Esophagus muscularis mucosa (tissue), 4 donors: ENCODE results near the gene DDIT3.

Experiments used
- CTCF ChIP-seq, 3 experiments: fragments of 200-600 bp in 2 of 3; fragments of 450-650 bp in 1 of 3; sonication (generic) in 2 of 3; IDR thresholded peaks; one replicate each; pipeline ENCODE4 v1.5.1; 2017 to 2019; ENCODE audit warnings: antibody characterized with exemption in 3 of 3, mild to moderate bottlenecking in 2 of 3, moderate library complexity in 1 of 3
- EP300 ChIP-seq: sonication (generic); formaldehyde crosslinking; IDR thresholded peaks from one replicate; pipeline ENCODE4 v1.6.1; 2017; ENCODE audit warnings: antibody characterized with exemption
- POLR2A ChIP-seq: fragments of 450-650 bp; IDR thresholded peaks from one replicate; pipeline ENCODE4 v1.6.1; 2017; ENCODE audit warnings: antibody characterized with exemption, moderate library complexity, mild to moderate bottlenecking, low read depth
- POLR2AphosphoS5 ChIP-seq, 2 donors: sonication (generic); formaldehyde crosslinking; IDR thresholded peaks; one replicate each; pipeline ENCODE4 v1.6.1; 2017; ENCODE audit warnings: antibody characterized with exemption in 2 of 2

GRCh38 chr12:57489157-57489641 is 31.1 kb downstream of the DDIT3 start:
- no peak for TF ChIP-seq CTCF (IDR thresholded peaks at IDR 0.05)
- TF ChIP-seq POLR2AphosphoS5 (IDR thresholded peaks at IDR 0.05), result no peak
- no peak for TF ChIP-seq POLR2A
- TF ChIP-seq EP300, result no peak
